Muscle layer of duodenum (tissue), 2 donors: Measurements from ENCODE around the gene TPPP2.

ENCODE experiments used
- H3K27ac ChIP-seq: one replicate; pipeline ENCODE4 v1.7.0; 2013; ENCODE audit warnings: mild to moderate bottlenecking, low read length
- H3K27me3 ChIP-seq: one replicate; pipeline ENCODE4 v1.7.0; 2013; ENCODE audit warnings: low read depth, mild to moderate bottlenecking, control low read depth, low read length
- H3K36me3 ChIP-seq, 2 donors: one replicate each; pipeline ENCODE4 v1.7.0; 2013; ENCODE audit warnings: low read length in 2 of 2, control low read depth in 1 of 2, mild to moderate bottlenecking in 1 of 2; ENCODE audit not compliant: insufficient read depth in 2 of 2, control insufficient read depth in 1 of 2
- H3K4me1 ChIP-seq, 2 donors: one replicate each; pipeline ENCODE4 v1.7.0; 2013; ENCODE audit warnings: low read length in 2 of 2, mild to moderate bottlenecking in 2 of 2, control low read depth in 1 of 2, moderate library complexity in 1 of 2; ENCODE audit not compliant: insufficient read depth in 2 of 2, control insufficient read depth in 1 of 2
- H3K4me3 ChIP-seq, 2 donors: one replicate each; pipeline ENCODE4 v1.7.0; 2013; ENCODE audit warnings: low read length in 2 of 2, low read depth in 1 of 2, mild to moderate bottlenecking in 1 of 2
- H3K9me3 ChIP-seq, 2 donors: one replicate each; pipeline ENCODE4 v1.7.0; 2013; ENCODE audit warnings: low read length in 2 of 2, control low read depth in 1 of 2, mild to moderate bottlenecking in 1 of 2; ENCODE audit not compliant: control insufficient read depth in 1 of 2
- donor health status: healthy.

Gene TPPP2

GRCh38 chr14:21018286-21018685 is 11.7 kb upstream of the TPPP2 start:
- Histone ChIP-seq H3K4me3 (no peak overlapping the region), H3K36me3 (peaks cover 33 to 39% of the 10 kb centered on the region in 2 donors), H3K27ac (no peak overlapping the region), H3K9me3 (no peaks in the 10 kb centered on the region), H3K4me1 (peaks cover 4 to 23% of the 10 kb centered on the region in 2 donors), H3K27me3 (no peaks in the 10 kb centered on the region)

GRCh38 chr14:21018781-21019180 is 11.2 kb upstream of the TPPP2 start:
- Histone ChIP-seq H3K4me1 (peaks cover 4 to 28% of the 10 kb centered on the region in 2 donors), H3K9me3 (no peaks in the 10 kb centered on the region), H3K4me3 (no peak overlapping the region), H3K27me3 (no peaks in the 10 kb centered on the region), H3K36me3 (peaks cover 33 to 39% of the 10 kb centered on the region in 2 donors), H3K27ac (no peak overlapping the region)

GRCh38 chr14:21019366-21019765 is 10.7 kb upstream of the TPPP2 start:
- Histone ChIP-seq H3K27ac (no peak overlapping the region), H3K4me3 (no peak overlapping the region), H3K4me1 (peaks cover 4 to 34% of the 10 kb centered on the region in 2 donors), H3K9me3 (no peaks in the 10 kb centered on the region), H3K27me3 (no peaks in the 10 kb centered on the region), H3K36me3 (peaks cover 33 to 39% of the 10 kb centered on the region in 2 donors)

GRCh38 chr14:21020977-21021545 is 9.0 kb upstream of the TPPP2 start:
- peaks cover 33 to 39% of the 10 kb centered on the region in 2 donors for H3K36me3 ChIP-seq
- H3K9me3 ChIP-seq, result no peaks in the 10 kb centered on the region
- H3K27me3 ChIP-seq, result no peaks in the 10 kb centered on the region
- H3K4me3 ChIP-seq, result no peak overlapping the region
- H3K27ac ChIP-seq, result no peak overlapping the region
- peaks cover 4 to 33% of the 10 kb centered on the region in 2 donors for H3K4me1 ChIP-seq

GRCh38 chr14:21022686-21023085 is 7.3 kb upstream of the TPPP2 start:
- peaks cover 4 to 41% of the 10 kb centered on the region in 2 donors for H3K4me1 ChIP-seq
- peaks cover 25 to 32% of the 10 kb centered on the region in 2 donors for H3K36me3 ChIP-seq
- no peaks in the 10 kb centered on the region for H3K9me3 ChIP-seq
- no peaks in the 10 kb centered on the region for H3K27me3 ChIP-seq
- H3K27ac ChIP-seq, result no peak overlapping the region
- H3K4me3 ChIP-seq, result peak overlapping the region; percentile 76 to 79

GRCh38 chr14:21023174-21023573 is 6.8 kb upstream of the TPPP2 start:
- Histone ChIP-seq H3K4me1 (peaks cover 4 to 37% of the 10 kb centered on the region in 2 donors), H3K27me3 (no peaks in the 10 kb centered on the region), H3K27ac (peak overlapping the region; percentile 30), H3K36me3 (peaks cover 20 to 30% of the 10 kb centered on the region in 2 donors), H3K4me3 (peak overlapping the region; percentile 76 to 79), H3K9me3 (no peaks in the 10 kb centered on the region)

- Histone ChIP-seq H3K36me3 (peaks cover 11 to 22% of the 10 kb centered on the region in 2 donors), H3K9me3 (no peaks in the 10 kb centered on the region), H3K27ac (peak overlapping the region; percentile 67), H3K4me3 (peak overlapping the region; percentile 76 to 79), H3K4me1 (peaks cover 4 to 36% of the 10 kb centered on the region in 2 donors), H3K27me3 (no peaks in the 10 kb centered on the region)
Measured at GRCh38 chr14:21023817-21024584, 6.0 kb upstream of the TPPP2 start.

GRCh38 chr14:21024585-21025370 is 5.2 kb upstream of the TPPP2 start, which contains the start of gene NDRG2:
NDRG2 (minus strand) TSS chr14:21025061; CDS start chr14:21023315, 1,746 bp downstream.
- Histone ChIP-seq H3K4me1 (peaks cover 4 to 36% of the 10 kb centered on the region in 2 donors), H3K36me3 (peaks cover 4 to 14% of the 10 kb centered on the region in 2 donors), H3K27ac (peak within 1 kb of the TSS; percentile 67), H3K27me3 (no peaks in the 10 kb centered on the region), H3K9me3 (no peaks in the 10 kb centered on the region), H3K4me3 (peak within 1 kb of the TSS; percentile 76 to 79)

GRCh38 chr14:21025371-21026273 is 4.4 kb upstream of the TPPP2 start:
- Histone ChIP-seq H3K36me3 (peaks cover 0 to 9% of the 10 kb centered on the region in 2 donors), H3K4me1 (peaks cover 4 to 36% of the 10 kb centered on the region in 2 donors), H3K4me3 (peak overlapping the region; percentile 70 to 76), H3K9me3 (no peaks in the 10 kb centered on the region), H3K27me3 (no peaks in the 10 kb centered on the region), H3K27ac (peak overlapping the region; percentile 39)

GRCh38 chr14:21026274-21026987 is 3.6 kb upstream of the TPPP2 start:
- Histone ChIP-seq H3K27me3 (no peaks in the 10 kb centered on the region), H3K4me3 (peak overlapping the region in 1 of 2 donors; percentile 76), H3K36me3 (peaks cover 0 to 2% of the 10 kb centered on the region in 2 donors), H3K9me3 (no peaks in the 10 kb centered on the region), H3K27ac (peak overlapping the region; percentile 39), H3K4me1 (peaks cover 4 to 36% of the 10 kb centered on the region in 2 donors)
